A549 (cell line): ENCODE results near the gene HDAC10. TPM values are rescaled to one million over a fixed set of nuclear protein-coding genes. Genes with fewer than 3 reads are reported as not detected.
A peak's percentile ranks its signal among the peaks of the same experiment; 100 is the strongest.

ENCODE experiments used
- ATAC-seq, 2 experiments: fragments of 200-7000 bp in 1 of 2; fragments of >200 bp in 1 of 2; cut with Nextera tagmentation in 1 of 2; cut with Tn5 transposase in 1 of 2; 3 replicates each; pipeline versions ENCODE4 v1.8.0 to v1.9.1; 2018 to 2020; ENCODE audit warnings: mild to moderate bottlenecking in 1 of 2, moderate library complexity in 1 of 2
- CTCF ChIA-PET: fragments of 300-600 bp; sonication (Branson Sonifier 250); formaldehyde crosslinking; extraction: SDS; loops from one replicate; lab custom pipeline; 2021; ENCODE audit warnings: antibody characterized with exemption, inconsistent platforms; lab: Yijun Ruan, JAX
- POLR2A ChIA-PET: fragments of 350-600 bp; formaldehyde crosslinking; extraction: SDS; loops from one replicate; lab custom pipeline; 2021; ENCODE audit warnings: antibody characterized with exemption, inconsistent platforms; lab: Yijun Ruan, JAX
- DNase-seq, 2 experiments: peaks; one replicate each; pipeline versions ENCODE4 v3.0.0 to v3.0.0-alpha.2; 2011 to 2016; ENCODE audit warnings: low read depth in 1 of 2, low spot score in 1 of 2
- FAIRE-seq: peaks from 2 replicates; lab custom pipeline; 2011; peaks lifted over from hg19 to GRCh38; lab: Jason Lieb, UNC
- H3K27ac ChIP-seq, 2 experiments: fragments of >200 bp; sonication (Bioruptor Twin); formaldehyde crosslinking; 3 replicates each; pipeline ENCODE4 v1.5.1; 2016 to 2017
- H3K4me1 ChIP-seq: fragments of >200 bp; sonication (Bioruptor Twin); formaldehyde crosslinking; 3 replicates; pipeline ENCODE4 v1.6.1; 2016
- H3K4me2 ChIP-seq: fragments of >200 bp; sonication (Bioruptor Twin); formaldehyde crosslinking; 3 replicates; pipeline ENCODE4 v1.6.1; 2016
- H3K4me3 ChIP-seq: fragments of >200 bp; sonication (Bioruptor Twin); formaldehyde crosslinking; 3 replicates; pipeline ENCODE4 v1.5.1; 2016
- H3K9me3 ChIP-seq: fragments of >200 bp; sonication (Bioruptor Twin); formaldehyde crosslinking; 3 replicates; pipeline ENCODE4 v1.6.1; 2016
- EP300 ChIP-seq, 2 experiments: fragments of >200 bp; sonication (Bioruptor Twin); formaldehyde crosslinking; IDR thresholded peaks; 2 replicates in 1 of 2; 3 replicates in 1 of 2; pipeline ENCODE4 v1.6.1; 2016 to 2017
- FOSB ChIP-seq: fragments of 250-450 bp; sonication (Bioruptor Pico); IDR thresholded peaks from 2 replicates; pipeline ENCODE4 v1.5.0; 2020; ENCODE audit warnings: mild to moderate bottlenecking, moderate library complexity
- HES2 ChIP-seq: fragments of >200 bp; sonication (Bioruptor Twin); formaldehyde crosslinking; IDR thresholded peaks from 2 replicates; pipeline ENCODE4 v1.6.1; 2016
- HOXA7 ChIP-seq: fragments of 250-450 bp; sonication (Bioruptor Pico); IDR thresholded peaks from 2 replicates; pipeline ENCODE4 v1.5.0; 2020; ENCODE audit warnings: mild to moderate bottlenecking, moderate library complexity
- JUNB ChIP-seq: fragments of >200 bp; sonication (Bioruptor Twin); formaldehyde crosslinking; IDR thresholded peaks from 2 replicates; pipeline ENCODE4 v1.6.1; 2016
- KDM5A ChIP-seq: fragments of 200-600 bp; sonication (generic); IDR thresholded peaks from 2 replicates; pipeline ENCODE4 v1.6.1; 2016; ENCODE audit warnings: antibody characterized with exemption, mild to moderate bottlenecking
- MAFK ChIP-seq: fragments of 450-650 bp; IDR thresholded peaks from 2 replicates; pipeline ENCODE4 v1.6.1; 2014; ENCODE audit not compliant: partially characterized antibody
- RAD21 ChIP-seq, 2 experiments: fragments of >200 bp in 1 of 2; sonication (Bioruptor Twin) in 1 of 2; formaldehyde crosslinking in 1 of 2; IDR thresholded peaks in 1 of 2; conservative IDR thresholded peaks in 1 of 2; 2 replicates in 1 of 2; 3 replicates in 1 of 2; pipeline ENCODE4 v1.6.1; 2012 to 2018; ENCODE audit warnings: inconsistent platforms in 1 of 2
- SMC3 ChIP-seq: fragments of >200 bp; sonication (Bioruptor Twin); formaldehyde crosslinking; IDR thresholded peaks from 3 replicates; pipeline ENCODE4 v1.6.1; 2018; ENCODE audit warnings: inconsistent platforms
- SREBF2 ChIP-seq: fragments of 450-650 bp; IDR thresholded peaks from 2 replicates; pipeline ENCODE4 v1.6.1; 2014; ENCODE audit warnings: mild to moderate bottlenecking, moderate library complexity
- TFCP2L1 ChIP-seq: fragments of 250-450 bp; sonication (Bioruptor Pico); IDR thresholded peaks from 2 replicates; pipeline ENCODE4 v1.5.0; 2021; ENCODE audit warnings: mild to moderate bottlenecking
- TP53 ChIP-seq: fragments of 250-450 bp; sonication (Bioruptor Pico); IDR thresholded peaks from 2 replicates; pipeline ENCODE4 v1.5.0; 2021; ENCODE audit warnings: mild to moderate bottlenecking, moderate library complexity
- WGBS: methylation state at CpG from one replicate; pipeline ENCODE4 v1.1.6; 2017; ENCODE audit errors: missing lambda C conversion rate; 5-methylcytosine and 5-hydroxymethylcytosine counted together
- polyA plus RNA-seq, 4 experiments: library from polyadenylated mRNA; depleted of rRNA in 3 of 4; stranded (reverse); fragments of >200 nt; fragmentation: RNase III in 1 of 4; extraction: RNeasy Plus Mini Kit Qiagen cat#74134 plus additional on column Dnase treatment in 1 of 4; gene quantifications; 2 replicates in 3 of 4; 3 replicates in 1 of 4; pipeline ENCODE4 v1.2.3, GENCODE V29; 2011 to 2017
- TF ChIP-seq, protein P1 (sequence below): fragments of >200 bp; sonication (Bioruptor Twin); formaldehyde crosslinking; IDR thresholded peaks from 3 replicates; pipeline ENCODE4 v1.5.1; 2016
- TF ChIP-seq, protein P2 (sequence below): fragments of 450-650 bp; IDR thresholded peaks from 2 replicates; pipeline ENCODE4 v1.6.1; 2014; ENCODE audit warnings: antibody characterized with exemption

Gene HDAC10
- polyA plus RNA-seq, 2 of the 4 experiments (the other 2 are of a cell fraction), result 2.4 to 12.0 TPM

DNA sequence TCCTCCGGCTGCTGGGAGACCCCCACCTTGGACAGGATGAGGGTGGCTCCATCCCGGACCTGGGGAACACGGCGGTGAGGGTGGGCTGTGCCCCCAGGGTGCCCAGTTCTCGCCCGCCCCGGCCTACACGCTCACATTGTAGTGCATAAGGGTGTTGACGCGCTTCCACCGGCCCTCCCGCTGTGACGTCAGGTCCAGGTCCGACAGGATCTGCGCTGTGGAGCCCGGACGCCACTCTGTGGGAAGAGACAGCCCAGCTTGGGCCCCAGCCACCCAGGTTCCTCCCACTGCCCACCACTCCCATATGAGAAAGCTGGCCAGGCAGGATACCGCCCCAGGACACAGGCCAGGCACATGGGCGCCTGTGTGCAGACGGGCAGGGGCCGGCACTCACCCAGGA lies 27.4 kb upstream of the HDAC10 start:
- TF ChIP-seq KDM5A, result no peak
- no peak for TF ChIP-seq HOXA7 (CRISPR knock-in tag)
- TF ChIP-seq JUNB, result no peak
- TF ChIP-seq FOSB (CRISPR knock-in tag), result no peak
- no peak for TF ChIP-seq SMC3
- TF ChIP-seq TP53 (CRISPR knock-in tag), result no peak
- no peak for TF ChIP-seq TFCP2L1
- ChIA-PET CTCF (no interaction called here), POLR2A (no interaction called here)
- WGBS, result no CpG with 5 or more reads among the region's 21 CpGs
- no peak overlapping the region for H3K4me3 ChIP-seq
- FAIRE-seq (no peak), DNase-seq (no peak), ATAC-seq (no peak)
- no peak overlapping the region for H3K27ac ChIP-seq
- peaks cover 21% of the 10 kb centered on the region for H3K4me1 ChIP-seq
- no peaks in the 10 kb centered on the region; the same call in 2 of the 3 replicates for H3K9me3 ChIP-seq
- H3K4me2 ChIP-seq, result no peak overlapping the region

DNA sequence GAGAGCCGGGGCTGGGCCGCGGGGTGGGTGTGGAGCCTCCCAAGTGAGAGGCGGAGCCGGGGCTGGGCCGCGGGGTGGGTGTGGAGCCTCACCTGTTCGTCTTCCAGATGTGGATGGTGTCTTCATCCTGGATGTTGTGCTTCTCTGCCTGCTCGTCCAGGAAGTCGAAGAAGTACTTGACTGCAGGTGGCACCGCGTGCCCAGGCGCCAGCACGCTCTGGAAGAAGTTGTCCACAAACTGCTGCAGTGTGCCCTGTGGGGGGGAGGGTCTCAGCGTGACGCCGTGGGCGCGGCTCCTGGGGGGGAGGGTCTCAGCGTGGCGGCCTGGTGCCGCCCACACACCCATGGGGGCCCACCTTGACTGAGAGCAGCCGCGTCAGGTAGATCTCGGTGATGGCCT lies 26.7 kb upstream of the HDAC10 start:
- Histone ChIP-seq H3K4me1 (peaks cover 14% of the 10 kb centered on the region), H3K9me3 (no peaks in the 10 kb centered on the region; the same call in 2 of the 3 replicates), H3K4me3 (no peak overlapping the region), H3K27ac (no peak overlapping the region)
- 92% methylated on average over 14 of the region's 25 CpGs for WGBS
- CTCF ChIA-PET, result interaction anchor here (2.8 kb wide), 1 partner anchor 20 kb away, joined by 15 read pairs; no protein-coding TSS in a partner anchor
- no peak for ATAC-seq
- POLR2A ChIA-PET, result no interaction called here
- no peak for FAIRE-seq
- no peak for DNase-seq
- no peak for TF ChIP-seq EP300 (IDR thresholded peaks at IDR 0.05)
- TF ChIP-seq, all 56 proteins: peak for 0
- no peak overlapping the region for H3K4me2 ChIP-seq

DNA sequence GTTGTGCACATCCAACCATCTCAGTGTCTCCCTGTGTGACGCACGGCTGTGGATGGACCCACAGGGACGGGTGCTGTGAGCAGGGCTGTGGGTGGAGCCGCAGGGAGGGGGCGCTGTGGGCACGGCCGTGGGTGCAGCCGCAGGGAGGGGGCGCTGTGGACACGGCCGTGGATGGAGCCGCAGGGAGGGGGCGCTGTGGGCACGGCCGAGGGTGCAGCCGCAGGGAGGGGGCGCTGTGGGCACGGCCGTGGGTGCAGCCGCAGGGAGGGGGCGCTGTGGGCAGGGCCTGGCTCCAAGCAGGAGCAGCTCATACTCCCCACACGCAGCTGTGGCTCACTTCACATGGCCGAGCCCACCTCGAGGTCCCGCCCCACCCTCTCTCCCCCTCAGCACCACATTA lies 25.1 kb upstream of the HDAC10 start:
- H3K4me1 ChIP-seq, result peaks cover 15% of the 10 kb centered on the region
- H3K9me3 ChIP-seq, result no peaks in the 10 kb centered on the region; the same call in 2 of the 3 replicates
- no peak overlapping the region for H3K27ac ChIP-seq
- ATAC-seq, result peak; percentile 23 to 47
- H3K4me2 ChIP-seq, result no peak overlapping the region
- peak in 1 of 2 experiments; percentile 76 for DNase-seq
- 100% methylated on average over 1 of the region's 25 CpGs for WGBS
- ChIA-PET POLR2A (interaction anchor here (0.6 kb wide), 1 partner anchor 119 kb away, joined by 4 read pairs; no protein-coding TSS in a partner anchor), CTCF (interaction anchor here (0.6 to 6.2 kb wide), 26 partner anchors 9 to 190 kb away, joined by 3 to 57 read pairs (median 5); partner anchors contain the start of gene PLXNB2)
- H3K4me3 ChIP-seq, result no peak overlapping the region
- TF ChIP-seq SREBF2, result no peak
- TF ChIP-seq, protein P1, sequence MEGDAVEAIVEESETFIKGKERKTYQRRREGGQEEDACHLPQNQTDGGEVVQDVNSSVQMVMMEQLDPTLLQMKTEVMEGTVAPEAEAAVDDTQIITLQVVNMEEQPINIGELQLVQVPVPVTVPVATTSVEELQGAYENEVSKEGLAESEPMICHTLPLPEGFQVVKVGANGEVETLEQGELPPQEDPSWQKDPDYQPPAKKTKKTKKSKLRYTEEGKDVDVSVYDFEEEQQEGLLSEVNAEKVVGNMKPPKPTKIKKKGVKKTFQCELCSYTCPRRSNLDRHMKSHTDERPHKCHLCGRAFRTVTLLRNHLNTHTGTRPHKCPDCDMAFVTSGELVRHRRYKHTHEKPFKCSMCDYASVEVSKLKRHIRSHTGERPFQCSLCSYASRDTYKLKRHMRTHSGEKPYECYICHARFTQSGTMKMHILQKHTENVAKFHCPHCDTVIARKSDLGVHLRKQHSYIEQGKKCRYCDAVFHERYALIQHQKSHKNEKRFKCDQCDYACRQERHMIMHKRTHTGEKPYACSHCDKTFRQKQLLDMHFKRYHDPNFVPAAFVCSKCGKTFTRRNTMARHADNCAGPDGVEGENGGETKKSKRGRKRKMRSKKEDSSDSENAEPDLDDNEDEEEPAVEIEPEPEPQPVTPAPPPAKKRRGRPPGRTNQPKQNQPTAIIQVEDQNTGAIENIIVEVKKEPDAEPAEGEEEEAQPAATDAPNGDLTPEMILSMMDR, result peak; percentile 60
- no peak for FAIRE-seq

GRCh38 chr22:50275181-50276055 lies 24.4 kb upstream of the HDAC10 start:
- CTCF ChIA-PET, result interaction anchor here (0.6 to 6.2 kb wide), 20 partner anchors 8 to 191 kb away, joined by 3 to 57 read pairs (median 6); partner anchors contain the start of gene PLXNB2
- FAIRE-seq, result no peak
- Histone ChIP-seq H3K27ac (peak overlapping the region in 1 of 2 experiments; percentile 41; a peak in 1 of 6 replicates), H3K9me3 (no peaks in the 10 kb centered on the region; the same call in 2 of the 3 replicates), H3K4me3 (no peak overlapping the region), H3K4me1 (peaks cover 21% of the 10 kb centered on the region), H3K4me2 (no peak overlapping the region)
- TF ChIP-seq, protein P2, sequence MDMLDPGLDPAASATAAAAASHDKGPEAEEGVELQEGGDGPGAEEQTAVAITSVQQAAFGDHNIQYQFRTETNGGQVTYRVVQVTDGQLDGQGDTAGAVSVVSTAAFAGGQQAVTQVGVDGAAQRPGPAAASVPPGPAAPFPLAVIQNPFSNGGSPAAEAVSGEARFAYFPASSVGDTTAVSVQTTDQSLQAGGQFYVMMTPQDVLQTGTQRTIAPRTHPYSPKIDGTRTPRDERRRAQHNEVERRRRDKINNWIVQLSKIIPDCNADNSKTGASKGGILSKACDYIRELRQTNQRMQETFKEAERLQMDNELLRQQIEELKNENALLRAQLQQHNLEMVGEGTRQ, result no peak
- POLR2A ChIA-PET, result no interaction called here
- ATAC-seq, result no peak
- WGBS, result 94% methylated on average over 15 of the region's 43 CpGs
- no peak for DNase-seq

- H3K27ac ChIP-seq, result peak overlapping the region in 1 of 2 experiments; percentile 41; a peak in 1 of 6 replicates
- no peak overlapping the region for H3K4me2 ChIP-seq
- FAIRE-seq (no peak), ATAC-seq (no peak), DNase-seq (no peak)
- no peaks in the 10 kb centered on the region; the same call in 2 of the 3 replicates for H3K9me3 ChIP-seq
- ChIA-PET POLR2A (no interaction called here), CTCF (interaction anchor here (0.9 to 6.2 kb wide), 14 partner anchors 10 to 67 kb away, joined by 3 to 57 read pairs (median 7); partner anchors contain the start of genes DENND6B and PLXNB2)
- WGBS, result 53% methylated on average over 5 of the region's 7 CpGs
- peaks cover 22% of the 10 kb centered on the region for H3K4me1 ChIP-seq
- H3K4me3 ChIP-seq, result no peak overlapping the region
- TF ChIP-seq MAFK, result no peak
- peak in 1 of 2 experiments; percentile 24; a peak in 1 of 5 replicates for TF ChIP-seq RAD21 (conservative IDR thresholded peaks at IDR 0.05 in 1 of 2, IDR thresholded peaks at IDR 0.05 in 1 of 2)
- TF ChIP-seq HES2, result no peak
- peak; percentile 20; the same call in 2 of the 3 replicates for TF ChIP-seq SMC3
Observed at GRCh38 chr22:50274771-50275170, 23.7 kb upstream of the HDAC10 start.
